Colonic mucosa (tissue), 4 donors: ENCODE measurements around the gene COA5. TPM values are rescaled to one million over a fixed set of nuclear protein-coding genes. Genes with fewer than 3 reads are reported as not detected.

Experiments
- DNase-seq: peaks from one replicate; pipeline ENCODE4 v3.0.0-alpha.2; 2020
- H3K27ac ChIP-seq: fragments of 200-600 bp; one replicate; pipeline ENCODE4 v1.8.0; 2021
- H3K27me3 ChIP-seq: fragments of 200-600 bp; one replicate; pipeline ENCODE4 v1.8.0; 2021
- H3K36me3 ChIP-seq: fragments of 200-600 bp; one replicate; pipeline ENCODE4 v1.8.0; 2021
- H3K4me1 ChIP-seq: fragments of 200-600 bp; one replicate; pipeline ENCODE4 v1.8.0; 2021; ENCODE audit warnings: mild to moderate bottlenecking
- H3K4me3 ChIP-seq: fragments of 200-600 bp; one replicate; pipeline ENCODE4 v1.8.0; 2021
- H3K9ac ChIP-seq, 2 donors: one replicate each; pipeline ENCODE4 v1.7.0; 2013; ENCODE audit warnings: control low read depth in 2 of 2, low read depth in 2 of 2, low read length in 2 of 2
- H3K9me3 ChIP-seq: fragments of 200-600 bp; one replicate; pipeline ENCODE4 v1.8.0; 2021
- intact Hi-C: fragments of 100-400 bp; cut with DNase I; formaldehyde crosslinking; loops from one replicate; pipeline ENCODE4 v1.14.1; 2022
- total RNA-seq, 2 donors: library from RNA; stranded (reverse); fragmentation: NEBNext Ultra II Directional in 1 of 2; extraction: Animal tissue kit (Norgen Biotek cat#: 25700) in 1 of 2; gene quantifications; one replicate each; pipeline ENCODE4 v1.2.1, GENCODE V29; 2021
- TF ChIP-seq, protein P1 (sequence below): fragments of 200-600 bp; IDR thresholded peaks from one replicate; pipeline ENCODE4 v1.8.0; 2022; ENCODE audit warnings: antibody characterized with exemption, mild to moderate bottlenecking
- donor health status: healthy.
- donor health status: DM: no; HTN: no; CAD: no.
- donor health status: DM: no; HTN: no; CAD: no.

COA5 gene
- total RNA-seq, 2 donors from 2014 or later: 23.5 to 27.1 TPM

DNA sequence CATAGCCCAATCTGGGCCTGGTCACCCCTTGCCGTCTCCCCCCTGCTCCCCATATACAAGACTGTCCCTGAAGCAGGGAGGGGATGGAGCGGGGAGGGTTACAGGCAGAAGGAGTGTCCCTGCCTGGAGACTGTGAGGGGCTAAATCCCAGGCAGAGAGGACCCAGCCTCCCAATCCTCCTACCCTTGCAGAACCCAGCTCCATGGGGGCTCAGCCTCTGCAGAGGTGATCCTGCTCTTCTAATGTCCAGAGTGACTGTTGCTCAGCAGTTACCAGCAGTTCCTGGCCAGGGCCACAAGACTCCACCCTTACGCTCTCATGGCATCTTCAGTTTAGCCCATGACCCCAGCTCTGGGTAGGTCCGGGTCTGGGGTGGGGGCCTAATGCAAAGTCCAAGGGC, 58.1 kb downstream of the COA5 start:
- DNase-seq: peak; percentile 12
- H3K4me3 ChIP-seq: no peak overlapping the region
- no peaks in the 10 kb centered on the region for H3K9me3 ChIP-seq
- H3K27ac ChIP-seq: no peak overlapping the region
- no peak overlapping the region for H3K9ac ChIP-seq
- peaks cover 7% of the 10 kb centered on the region for H3K36me3 ChIP-seq
- H3K27me3 ChIP-seq: no peaks in the 10 kb centered on the region
- H3K4me1 ChIP-seq: no peaks in the 10 kb centered on the region
- intact Hi-C loops: no loop called here
- TF ChIP-seq, protein P1, sequence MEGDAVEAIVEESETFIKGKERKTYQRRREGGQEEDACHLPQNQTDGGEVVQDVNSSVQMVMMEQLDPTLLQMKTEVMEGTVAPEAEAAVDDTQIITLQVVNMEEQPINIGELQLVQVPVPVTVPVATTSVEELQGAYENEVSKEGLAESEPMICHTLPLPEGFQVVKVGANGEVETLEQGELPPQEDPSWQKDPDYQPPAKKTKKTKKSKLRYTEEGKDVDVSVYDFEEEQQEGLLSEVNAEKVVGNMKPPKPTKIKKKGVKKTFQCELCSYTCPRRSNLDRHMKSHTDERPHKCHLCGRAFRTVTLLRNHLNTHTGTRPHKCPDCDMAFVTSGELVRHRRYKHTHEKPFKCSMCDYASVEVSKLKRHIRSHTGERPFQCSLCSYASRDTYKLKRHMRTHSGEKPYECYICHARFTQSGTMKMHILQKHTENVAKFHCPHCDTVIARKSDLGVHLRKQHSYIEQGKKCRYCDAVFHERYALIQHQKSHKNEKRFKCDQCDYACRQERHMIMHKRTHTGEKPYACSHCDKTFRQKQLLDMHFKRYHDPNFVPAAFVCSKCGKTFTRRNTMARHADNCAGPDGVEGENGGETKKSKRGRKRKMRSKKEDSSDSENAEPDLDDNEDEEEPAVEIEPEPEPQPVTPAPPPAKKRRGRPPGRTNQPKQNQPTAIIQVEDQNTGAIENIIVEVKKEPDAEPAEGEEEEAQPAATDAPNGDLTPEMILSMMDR: no peak

Other genes with a start within 250 kb of the COA5 start
- gene INPP4A, start 163.7 kb downstream of the COA5 start, total RNA-seq: 10 to 100 TPM; 11.5 to 17.9 TPM
- 10 to 100 TPM; 29.9 to 30.8 TPM for gene UNC50, start 77 bp upstream of the COA5 start, total RNA-seq
- 100 to 1,000 TPM; 103 to 125 TPM for gene MGAT4A, start 122.6 kb upstream of the COA5 start, total RNA-seq